ENCODE measurements around the gene USP37. TPM values are rescaled to one million over a fixed set of nuclear protein-coding genes. Genes with fewer than 3 reads are reported as not detected.

USP37 gene
- total and polyA plus RNA-seq, 11 donors: 1.8 to 10.3 (median 5.8) TPM

GRCh38 chr2:218435003-218435982 lies 132.9 kb downstream of the USP37 start:
- intact Hi-C loops (cut with DNase I): no loop called here
- peak in 1 of 4 donors; percentile 26 for ATAC-seq

GRCh38 chr2:218434456-218434855 lies 133.7 kb downstream of the USP37 start:
- intact Hi-C loops (cut with DNase I): no loop called here
- 92 to 95% (median 94%) methylated on average over 9 of the region's 9 CpGs for WGBS, 4 donors
- H3K27me3 ChIP-seq: no peaks in the 10 kb centered on the region
- ATAC-seq (no peak), DNase-seq (no peak)
- TF ChIP-seq POLR2A (IDR thresholded peaks at IDR 0.05): no peak
- H3K9me3 ChIP-seq: no peaks in the 10 kb centered on the region
- H3K4me3 ChIP-seq: no peak overlapping the region
- peaks cover 0 to 6% (median 0%) of the 10 kb centered on the region in 12 donors for H3K4me1 ChIP-seq
- H3K27ac ChIP-seq: no peak overlapping the region
- no peaks in the 10 kb centered on the region for H3K36me3 ChIP-seq

More at GRCh38 chr2:218435003-218435982, 132.9 kb downstream of the USP37 start:
- DNase-seq: no peak
- H3K4me3 ChIP-seq: no peak overlapping the region
- H3K27ac ChIP-seq: no peak overlapping the region
- no peak for TF ChIP-seq POLR2A (IDR thresholded peaks at IDR 0.05)
- TF ChIP-seq, protein P1, sequence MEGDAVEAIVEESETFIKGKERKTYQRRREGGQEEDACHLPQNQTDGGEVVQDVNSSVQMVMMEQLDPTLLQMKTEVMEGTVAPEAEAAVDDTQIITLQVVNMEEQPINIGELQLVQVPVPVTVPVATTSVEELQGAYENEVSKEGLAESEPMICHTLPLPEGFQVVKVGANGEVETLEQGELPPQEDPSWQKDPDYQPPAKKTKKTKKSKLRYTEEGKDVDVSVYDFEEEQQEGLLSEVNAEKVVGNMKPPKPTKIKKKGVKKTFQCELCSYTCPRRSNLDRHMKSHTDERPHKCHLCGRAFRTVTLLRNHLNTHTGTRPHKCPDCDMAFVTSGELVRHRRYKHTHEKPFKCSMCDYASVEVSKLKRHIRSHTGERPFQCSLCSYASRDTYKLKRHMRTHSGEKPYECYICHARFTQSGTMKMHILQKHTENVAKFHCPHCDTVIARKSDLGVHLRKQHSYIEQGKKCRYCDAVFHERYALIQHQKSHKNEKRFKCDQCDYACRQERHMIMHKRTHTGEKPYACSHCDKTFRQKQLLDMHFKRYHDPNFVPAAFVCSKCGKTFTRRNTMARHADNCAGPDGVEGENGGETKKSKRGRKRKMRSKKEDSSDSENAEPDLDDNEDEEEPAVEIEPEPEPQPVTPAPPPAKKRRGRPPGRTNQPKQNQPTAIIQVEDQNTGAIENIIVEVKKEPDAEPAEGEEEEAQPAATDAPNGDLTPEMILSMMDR (IDR thresholded peaks at IDR 0.05): no peak
- peaks cover 0 to 6% (median 0%) of the 10 kb centered on the region in 12 donors for H3K4me1 ChIP-seq
- no peaks in the 10 kb centered on the region for H3K9me3 ChIP-seq
- 91 to 93% (median 93%) methylated on average over 11 of the region's 11 CpGs for WGBS, 4 donors
- H3K27me3 ChIP-seq: no peaks in the 10 kb centered on the region
- H3K36me3 ChIP-seq: no peaks in the 10 kb centered on the region

DNA sequence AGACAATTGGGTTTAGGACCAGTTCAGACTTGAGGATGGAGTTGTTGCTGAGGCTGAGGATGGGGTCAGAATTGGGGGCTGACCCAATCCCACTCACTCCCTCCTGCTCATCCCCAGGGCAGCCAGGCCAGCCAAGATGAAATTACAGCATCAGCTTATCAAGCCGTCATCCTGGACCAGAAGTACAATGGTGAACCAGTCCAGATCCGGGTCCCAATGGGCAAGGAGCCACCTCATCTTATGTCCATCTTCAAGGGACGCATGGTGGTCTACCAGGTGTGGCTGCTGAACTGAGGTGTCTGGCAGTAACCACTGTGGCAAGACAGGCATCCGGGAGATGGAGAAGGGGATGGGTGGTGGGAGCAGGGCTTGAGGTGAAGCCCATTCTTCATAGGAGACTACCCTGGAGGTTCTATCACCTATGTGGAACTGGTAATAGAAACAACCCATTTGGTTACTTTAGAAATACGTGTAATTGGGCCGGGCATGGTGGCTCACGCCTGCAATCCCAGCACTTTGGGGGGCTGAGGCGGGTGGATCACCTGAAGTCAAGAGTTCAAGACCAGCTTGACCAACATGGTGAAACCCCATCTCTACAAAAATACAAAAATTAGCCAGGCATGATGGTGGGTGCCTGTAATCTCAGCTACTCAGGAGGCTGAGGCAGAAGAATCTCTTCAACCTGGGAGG lies 135.3 kb downstream of the USP37 start:
- TF ChIP-seq, protein P1 (IDR thresholded peaks at IDR 0.05): no peak
- no peak for TF ChIP-seq POLR2A (IDR thresholded peaks at IDR 0.05)
- 91 to 96% (median 94%) methylated on average over 8 of the region's 8 CpGs for WGBS, 4 donors
- no peak for DNase-seq
- intact Hi-C loops (cut with DNase I): no loop called here
- H3K4me3 ChIP-seq: no peak overlapping the region
- no peak for ATAC-seq
- no peaks in the 10 kb centered on the region for H3K9me3 ChIP-seq
- H3K27me3 ChIP-seq: no peaks in the 10 kb centered on the region
- no peak overlapping the region for H3K27ac ChIP-seq
- no peaks in the 10 kb centered on the region for H3K36me3 ChIP-seq
- H3K4me1 ChIP-seq: peaks cover 0 to 4% (median 0%) of the 10 kb centered on the region in 12 donors

GRCh38 chr2:218431878-218432277 lies 136.3 kb downstream of the USP37 start:
- Histone ChIP-seq H3K36me3 (no peaks in the 10 kb centered on the region), H3K27ac (no peak overlapping the region), H3K4me1 (no peaks in the 10 kb centered on the region), H3K9me3 (no peaks in the 10 kb centered on the region), H3K27me3 (no peaks in the 10 kb centered on the region), H3K4me3 (no peak overlapping the region)
- DNase-seq: no peak
- intact Hi-C loops (cut with DNase I): no loop called here
- no peak for TF ChIP-seq POLR2A (IDR thresholded peaks at IDR 0.05)
- TF ChIP-seq, protein P1 (IDR thresholded peaks at IDR 0.05): no peak
- WGBS, 4 donors: 77 to 89% (median 83%) methylated on average over 8 to 10 of the region's 10 CpGs
- ATAC-seq: no peak

All from heart left ventricle (tissue), 16 donors.